ENCODE data around the gene MXRA7. TPM values are rescaled to one million over a fixed set of nuclear protein-coding genes. Genes with fewer than 3 reads are reported as not detected.

MXRA7 gene
- total RNA-seq, 2 experiments from 2014 or later: 1.6 to 4.9 TPM

DNA sequence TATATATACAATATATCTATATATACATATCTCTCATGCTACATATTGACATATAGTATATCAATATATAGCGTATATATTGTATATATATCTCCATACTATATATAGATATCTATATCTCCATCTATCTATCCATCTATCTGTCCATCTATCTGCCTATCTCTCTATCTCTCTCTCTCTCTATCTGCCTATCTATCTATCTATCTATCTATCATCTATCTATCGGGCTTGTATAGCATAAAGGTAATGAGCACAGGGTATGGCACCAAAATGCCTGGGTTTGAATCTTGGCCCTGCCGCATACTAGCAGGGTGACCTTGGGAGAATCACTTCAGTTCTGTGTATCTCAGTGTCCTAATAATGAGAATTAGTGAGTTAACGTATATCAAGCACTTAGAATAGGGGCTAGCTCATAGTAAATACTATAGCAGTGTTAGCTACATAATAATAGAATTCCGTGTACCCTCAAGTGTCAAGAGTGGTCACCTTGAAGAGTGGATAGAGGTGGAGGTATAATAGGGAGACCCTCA lies 68.7 kb downstream of the MXRA7 start:
- H3K79me2 ChIP-seq (ENCODE audit: insufficient read depth, low read depth, low read length): no peaks in the 10 kb centered on the region

DNA sequence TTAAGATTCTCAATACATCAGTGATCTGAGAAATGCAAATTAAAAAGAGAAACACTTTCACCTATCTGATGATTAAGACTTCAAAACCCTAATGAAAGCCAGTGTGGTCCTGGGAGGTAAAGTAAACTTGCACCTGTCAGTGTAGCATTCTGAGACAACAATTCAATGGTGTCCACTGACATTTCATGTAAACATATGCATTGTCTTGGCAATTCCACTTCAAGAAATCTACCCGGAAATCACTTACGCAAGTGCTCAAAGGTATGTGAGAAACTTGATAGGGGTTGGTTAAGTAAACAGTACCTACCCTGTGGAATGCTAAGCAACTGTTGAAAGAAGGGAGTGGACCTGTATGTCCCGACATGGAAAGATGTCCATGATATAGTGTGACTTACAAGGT lies 69.3 kb downstream of the MXRA7 start:
- TF ChIP-seq EZH2phosphoT487 (IDR thresholded peaks at IDR 0.05; ENCODE audit: borderline replicate concordance, low read depth, low read length): no peak
- TF ChIP-seq, protein P1, sequence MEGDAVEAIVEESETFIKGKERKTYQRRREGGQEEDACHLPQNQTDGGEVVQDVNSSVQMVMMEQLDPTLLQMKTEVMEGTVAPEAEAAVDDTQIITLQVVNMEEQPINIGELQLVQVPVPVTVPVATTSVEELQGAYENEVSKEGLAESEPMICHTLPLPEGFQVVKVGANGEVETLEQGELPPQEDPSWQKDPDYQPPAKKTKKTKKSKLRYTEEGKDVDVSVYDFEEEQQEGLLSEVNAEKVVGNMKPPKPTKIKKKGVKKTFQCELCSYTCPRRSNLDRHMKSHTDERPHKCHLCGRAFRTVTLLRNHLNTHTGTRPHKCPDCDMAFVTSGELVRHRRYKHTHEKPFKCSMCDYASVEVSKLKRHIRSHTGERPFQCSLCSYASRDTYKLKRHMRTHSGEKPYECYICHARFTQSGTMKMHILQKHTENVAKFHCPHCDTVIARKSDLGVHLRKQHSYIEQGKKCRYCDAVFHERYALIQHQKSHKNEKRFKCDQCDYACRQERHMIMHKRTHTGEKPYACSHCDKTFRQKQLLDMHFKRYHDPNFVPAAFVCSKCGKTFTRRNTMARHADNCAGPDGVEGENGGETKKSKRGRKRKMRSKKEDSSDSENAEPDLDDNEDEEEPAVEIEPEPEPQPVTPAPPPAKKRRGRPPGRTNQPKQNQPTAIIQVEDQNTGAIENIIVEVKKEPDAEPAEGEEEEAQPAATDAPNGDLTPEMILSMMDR (conservative IDR thresholded peaks at IDR 0.05; ENCODE audit: low read length): no peak
- Histone ChIP-seq H4K20me1 (ENCODE audit: insufficient read depth, low read length) (no peaks in the 10 kb centered on the region), H3K4me3 (ENCODE audit: low read depth, low read length, poor library complexity, severe bottlenecking) (no peak overlapping the region), H3K4me1 (ENCODE audit: insufficient read depth, low read length, poor library complexity, severe bottlenecking) (no peaks in the 10 kb centered on the region), H3K27ac (ENCODE audit: low read depth, low read length, poor library complexity, severe bottlenecking) (no peak overlapping the region), H3K36me3 (ENCODE audit: insufficient read depth, low read length) (no peaks in the 10 kb centered on the region), H3K79me2 (ENCODE audit: insufficient read depth, low read depth, low read length) (no peaks in the 10 kb centered on the region), H2AFZ (ENCODE audit: low read length) (no peak overlapping the region), H3K4me2 (ENCODE audit: low read length) (no peak overlapping the region), H3K9me2 (ENCODE audit: insufficient read depth, low read length) (no peaks in the 10 kb centered on the region), H3K9me3 (ENCODE audit: low read length) (peaks cover 4% of the 10 kb centered on the region; the same call in 1 of the 2 replicates)
- CTCF ChIA-PET (ENCODE audit: unreplicated experiment): no interaction called here
- POLR2A ChIA-PET: interaction anchor here (0.7 to 1.0 kb wide), 2 partner anchors 73 to 430 kb away, joined by 3 read pairs; no protein-coding TSS in a partner anchor
- intact Hi-C loops (cut with micrococcal nuclease; ENCODE audit: unreplicated experiment): no loop called here
- BruUV-seq (replicated peaks): no TSS peak
- no peak for DNase-seq (ENCODE audit: low spot score)

More for the DNA sequence above, 68.7 kb downstream of the MXRA7 start:
- H3K4me2 ChIP-seq (ENCODE audit: low read length): no peak overlapping the region
- no peak overlapping the region for H2AFZ ChIP-seq (ENCODE audit: low read length)
- no TSS peak for BruUV-seq (replicated peaks)
- peaks cover 8% of the 10 kb centered on the region; the same call in 1 of the 2 replicates for H3K9me3 ChIP-seq (ENCODE audit: low read length)
- no peaks in the 10 kb centered on the region for H3K4me1 ChIP-seq (ENCODE audit: insufficient read depth, low read length, poor library complexity, severe bottlenecking)
- H4K20me1 ChIP-seq (ENCODE audit: insufficient read depth, low read length): no peaks in the 10 kb centered on the region
- ChIA-PET POLR2A (interaction anchor here (0.6 to 1.0 kb wide), 2 partner anchors 74 to 486 kb away, joined by 3 read pairs; no protein-coding TSS in a partner anchor), CTCF (ENCODE audit: unreplicated experiment) (no interaction called here)
- DNase-seq (ENCODE audit: low spot score): no peak
- H3K4me3 ChIP-seq (ENCODE audit: low read depth, low read length, poor library complexity, severe bottlenecking): no peak overlapping the region
- no peak overlapping the region for H3K27ac ChIP-seq (ENCODE audit: low read depth, low read length, poor library complexity, severe bottlenecking)
- intact Hi-C loops (cut with micrococcal nuclease; ENCODE audit: unreplicated experiment): no loop called here
- H3K36me3 ChIP-seq (ENCODE audit: insufficient read depth, low read length): no peaks in the 10 kb centered on the region
- no peaks in the 10 kb centered on the region for H3K9me2 ChIP-seq (ENCODE audit: insufficient read depth, low read length)
- TF ChIP-seq EZH2phosphoT487 (IDR thresholded peaks at IDR 0.05; ENCODE audit: borderline replicate concordance, low read depth, low read length): no peak
- TF ChIP-seq, protein P1 (conservative IDR thresholded peaks at IDR 0.05; ENCODE audit: low read length): no peak

DNA sequence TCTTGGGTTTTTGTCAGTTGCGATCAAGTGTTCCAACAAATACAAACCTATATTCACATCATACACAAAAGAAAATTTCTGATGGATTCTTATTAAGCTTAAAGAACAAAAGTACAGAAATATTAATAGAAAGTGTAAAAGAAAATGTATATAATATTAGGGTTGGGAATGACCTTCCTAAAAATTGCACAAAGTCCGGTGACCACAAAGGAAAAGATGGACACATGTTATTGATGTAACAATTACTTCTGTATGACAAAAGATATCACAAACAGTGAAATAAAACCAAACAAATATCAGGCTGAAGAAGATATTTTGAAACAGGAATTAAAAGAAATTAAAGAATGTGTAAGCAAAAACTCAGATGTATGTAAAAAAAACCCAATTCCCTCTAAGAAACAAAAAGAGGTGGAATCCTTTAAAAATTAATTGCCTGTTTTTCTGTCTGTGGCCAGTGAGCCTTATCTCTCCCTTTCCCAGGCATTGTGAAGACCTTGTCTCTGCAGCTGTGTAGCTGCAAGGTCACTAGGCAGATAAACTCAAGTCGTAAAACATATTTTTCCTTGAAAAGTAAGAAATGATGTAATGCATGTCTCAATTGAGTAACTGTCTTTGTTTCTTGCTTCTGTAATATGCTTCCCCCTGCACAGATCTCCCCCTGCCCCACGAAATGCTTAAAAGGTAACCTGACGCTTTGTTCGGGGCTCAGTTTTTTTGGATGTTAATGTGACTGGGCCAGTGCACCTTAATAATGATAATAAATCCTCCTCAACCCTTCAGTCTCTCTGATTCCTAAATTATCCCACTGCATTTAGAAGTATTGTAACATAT lies 70.0 kb downstream of the MXRA7 start:
- Histone ChIP-seq H3K4me1 (ENCODE audit: insufficient read depth, low read length, poor library complexity, severe bottlenecking) (no peaks in the 10 kb centered on the region), H3K36me3 (ENCODE audit: insufficient read depth, low read length) (no peaks in the 10 kb centered on the region), H3K79me2 (ENCODE audit: insufficient read depth, low read depth, low read length) (no peaks in the 10 kb centered on the region), H3K4me2 (ENCODE audit: low read length) (no peak overlapping the region), H4K20me1 (ENCODE audit: insufficient read depth, low read length) (no peaks in the 10 kb centered on the region), H3K9me2 (ENCODE audit: insufficient read depth, low read length) (no peaks in the 10 kb centered on the region), H3K27ac (ENCODE audit: low read depth, low read length, poor library complexity, severe bottlenecking) (no peak overlapping the region), H3K4me3 (ENCODE audit: low read depth, low read length, poor library complexity, severe bottlenecking) (no peak overlapping the region), H2AFZ (ENCODE audit: low read length) (no peak overlapping the region), H3K9me3 (ENCODE audit: low read length) (no peaks in the 10 kb centered on the region)
- ChIA-PET POLR2A (interaction anchor here (0.7 kb wide), 1 partner anchor 429 kb away, joined by 3 read pairs; no protein-coding TSS in a partner anchor), CTCF (ENCODE audit: unreplicated experiment) (no interaction called here)
- DNase-seq (ENCODE audit: low spot score): no peak
- intact Hi-C loops (cut with micrococcal nuclease; ENCODE audit: unreplicated experiment): no loop called here
- TF ChIP-seq, protein P1 (conservative IDR thresholded peaks at IDR 0.05; ENCODE audit: low read length): no peak
- TF ChIP-seq EZH2phosphoT487 (IDR thresholded peaks at IDR 0.05; ENCODE audit: borderline replicate concordance, low read depth, low read length): no peak
- no TSS peak for BruUV-seq (replicated peaks)

All from OCI-LY7 (cell line).